HG03095 (cell line): Measurements from ENCODE around the gene SCYGR2.

Source experiments
- ATAC-seq: cut with Tn5 transposase; IDR thresholded peaks from one replicate; pipeline ENCODE4 v1.9.1; 2021; ENCODE audit warnings: moderate library complexity; ENCODE audit not compliant: unreplicated experiment

SCYGR2 gene

GRCh38 chr2:227612546-227613271 lies 14.0 kb downstream of the SCYGR2 start:
- ATAC-seq, result no peak

DNA sequence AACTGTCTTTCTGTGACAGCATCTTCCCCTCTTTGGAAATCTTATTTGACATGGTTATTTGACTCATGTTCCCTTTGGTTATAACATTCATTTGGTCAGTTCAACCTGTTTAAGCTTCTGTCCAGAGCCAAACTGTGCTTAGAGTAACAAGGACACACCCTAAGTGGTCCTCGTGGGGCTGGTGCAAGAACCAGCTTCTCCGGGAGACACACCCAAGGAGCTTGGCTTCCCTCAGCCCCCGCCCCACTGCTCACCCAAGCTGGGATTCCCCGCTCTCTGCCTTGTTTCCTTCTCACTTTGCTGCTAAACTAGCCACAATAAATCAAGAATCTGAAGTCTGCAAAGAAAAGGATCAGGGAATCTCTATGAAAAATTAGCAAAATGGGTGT lies 14.6 kb downstream of the SCYGR2 start:
- ATAC-seq, result no peak

DNA sequence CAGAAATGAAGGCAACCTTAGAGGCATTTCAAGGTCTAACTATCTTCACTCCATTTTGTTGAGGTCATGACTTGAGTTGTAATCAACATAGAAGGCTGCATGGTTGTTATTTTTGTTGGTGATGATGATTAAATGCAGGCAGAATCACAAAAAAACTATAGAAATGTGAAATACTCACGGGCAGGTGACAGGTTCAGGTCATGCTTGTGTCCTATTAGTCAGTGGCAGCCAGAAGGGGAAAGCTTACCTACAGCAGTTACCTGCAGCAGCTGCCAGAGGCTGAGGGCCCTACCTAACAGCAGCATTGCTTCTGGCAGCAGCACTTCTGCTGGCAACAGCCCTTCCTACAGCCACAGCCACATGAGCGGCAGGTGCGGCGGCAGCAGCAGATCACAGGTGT lies 15.6 kb downstream of the SCYGR2 start:
- no peak for ATAC-seq

GRCh38 chr2:227614740-227615139 lies 16.0 kb downstream of the SCYGR2 start, which contains the start of gene SCYGR3:
TSS of gene SCYGR3 (minus strand) at chr2:227614840. CDS start at chr2:227614840, 0 bp downstream.
- no peak for ATAC-seq

GRCh38 chr2:227615181-227615580 lies 16.5 kb downstream of the SCYGR2 start:
- ATAC-seq, result no peak

GRCh38 chr2:227615906-227616305 lies 17.2 kb downstream of the SCYGR2 start:
- no peak for ATAC-seq

DNA sequence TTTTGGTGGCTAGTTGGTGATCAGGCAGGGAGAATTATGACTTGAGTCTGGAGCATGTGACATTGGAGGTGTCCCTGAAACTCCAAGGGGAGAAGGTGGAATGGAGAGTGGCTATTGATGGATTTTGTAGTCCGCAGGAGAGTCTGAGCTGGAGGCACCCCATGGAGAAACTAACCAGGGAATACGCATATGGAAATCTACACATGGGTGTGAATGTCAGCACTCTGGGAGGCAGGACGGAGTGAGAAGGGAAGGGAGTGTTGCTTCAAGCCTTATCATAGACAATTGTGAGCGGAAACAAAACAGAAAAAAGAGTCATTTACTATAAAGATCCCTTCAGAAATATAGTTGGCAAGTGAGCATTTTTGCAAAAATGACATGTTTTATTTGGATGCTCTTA lies 17.9 kb downstream of the SCYGR2 start:
- no peak for ATAC-seq

DNA sequence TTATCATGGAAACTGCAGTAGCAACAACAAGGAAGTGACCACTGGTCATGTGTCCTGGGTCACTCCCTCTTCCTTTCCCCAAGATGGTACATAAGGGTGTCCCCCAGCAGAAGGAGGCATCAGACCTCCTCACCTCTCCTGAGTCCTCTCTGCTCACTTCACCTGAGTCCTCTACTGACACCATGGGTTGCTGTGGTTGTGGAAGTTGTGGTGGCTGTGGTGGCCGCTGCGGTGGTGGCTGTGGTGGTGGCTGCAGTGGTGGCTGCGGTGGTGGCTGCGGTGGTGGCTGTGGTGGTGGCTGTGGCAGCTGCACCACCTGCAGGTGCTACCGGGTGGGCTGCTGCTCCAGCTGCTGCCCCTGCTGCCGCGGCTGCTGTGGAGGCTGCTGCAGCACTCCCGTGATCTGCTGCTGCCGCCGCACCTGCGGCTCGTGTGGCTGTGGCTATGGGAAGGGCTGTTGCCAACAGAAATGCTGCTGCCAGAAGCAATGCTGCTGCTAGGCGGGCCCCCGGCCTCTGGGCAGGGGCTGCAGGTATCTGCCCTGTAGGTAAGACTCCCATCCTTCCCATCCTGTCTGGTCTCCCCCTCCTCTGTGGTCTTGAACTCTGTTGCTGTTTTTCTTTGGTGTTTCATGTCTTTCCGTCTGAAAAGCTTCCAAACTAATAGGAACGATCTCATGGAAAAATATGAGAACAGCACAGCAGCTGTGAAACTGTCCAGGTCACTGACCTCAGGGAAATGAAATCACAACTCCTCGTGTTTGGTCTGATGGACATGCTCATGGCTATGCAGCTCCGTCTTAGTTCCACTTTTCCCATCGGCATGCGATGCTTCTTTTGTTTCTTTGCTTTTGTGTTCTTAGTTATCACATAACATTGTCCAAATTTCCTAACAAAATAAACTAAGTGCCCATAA lies 18.9 kb downstream of the SCYGR2 start, which contains the start of gene SCYGR4:
SCYGR4 (plus strand) TSS at position 183 of the 915 bp plus-strand sequence; CDS start at position 183, 0 bp downstream.
- ATAC-seq, result no peak

DNA sequence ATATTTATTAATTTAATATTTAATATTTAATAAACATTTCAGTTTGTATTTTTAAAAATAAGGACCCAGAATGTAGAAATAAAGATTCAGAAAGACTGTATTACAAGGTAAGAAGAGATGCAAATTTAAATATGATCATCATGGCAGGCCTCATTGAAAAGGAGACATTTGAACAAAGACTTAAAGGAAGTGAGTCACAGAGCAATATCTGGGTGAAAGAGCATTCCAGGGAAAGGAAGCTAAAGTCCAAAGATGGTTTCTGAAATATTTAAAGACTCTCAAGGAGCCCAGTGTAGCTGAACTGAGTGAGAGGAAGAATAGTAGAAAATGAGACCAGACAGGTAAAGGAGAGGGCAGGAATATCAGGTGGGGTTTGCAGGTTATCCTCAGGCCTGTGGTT lies 24.5 kb downstream of the SCYGR2 start:
- no peak for ATAC-seq

GRCh38 chr2:227625420-227625819 lies 26.7 kb downstream of the SCYGR2 start:
- no peak for ATAC-seq

GRCh38 chr2:227626580-227627151 lies 28.0 kb downstream of the SCYGR2 start:
- ATAC-seq, result no peak

DNA sequence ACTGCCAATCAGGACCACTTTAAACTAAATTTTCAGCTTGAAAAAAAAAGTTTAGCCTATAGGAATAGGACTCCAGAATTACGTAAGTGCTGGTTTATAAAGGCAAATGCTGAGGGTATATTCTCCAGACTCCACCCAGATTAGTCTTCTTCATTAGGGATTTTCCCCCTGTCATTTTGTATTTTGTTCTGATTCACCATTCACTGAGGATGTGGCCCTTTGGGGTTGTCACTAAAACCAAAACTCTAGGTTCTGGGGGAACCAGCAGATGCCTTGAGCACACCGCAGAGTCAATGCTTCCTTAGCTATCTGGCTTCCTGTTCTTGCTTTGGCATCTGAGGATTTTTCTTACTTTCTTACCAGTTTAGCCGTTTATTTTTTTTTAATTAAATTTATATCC lies 29.1 kb downstream of the SCYGR2 start:
- peak; percentile 93 for ATAC-seq

GRCh38 chr2:227629435-227629834 lies 30.7 kb downstream of the SCYGR2 start:
- no peak for ATAC-seq

- no peak for ATAC-seq
These were observed 31.6 kb downstream of the SCYGR2 start for GRCh38 chr2:227630322-227630721.

GRCh38 chr2:227632827-227633226 lies 34.1 kb downstream of the SCYGR2 start:
- no peak for ATAC-seq

- no peak for ATAC-seq
These were observed 35.5 kb downstream of the SCYGR2 start for GRCh38 chr2:227634201-227634600.

GRCh38 chr2:227642656-227643055 lies 44.0 kb downstream of the SCYGR2 start:
- ATAC-seq, result no peak

- no peak for ATAC-seq
These were observed 45.4 kb downstream of the SCYGR2 start for GRCh38 chr2:227643990-227644551.
